ENCODE measurements around the gene SPATA16. TPM values are rescaled to one million over a fixed set of nuclear protein-coding genes. Genes with fewer than 3 reads are reported as not detected.
A peak's percentile ranks its signal among the peaks of the same experiment; 100 is the strongest.

SPATA16 gene
- total and polyA plus RNA-seq, 2 of the 13 experiments (the other 11 are each of a cell fraction or from before 2014, with no cell fraction given): not detected

DNA sequence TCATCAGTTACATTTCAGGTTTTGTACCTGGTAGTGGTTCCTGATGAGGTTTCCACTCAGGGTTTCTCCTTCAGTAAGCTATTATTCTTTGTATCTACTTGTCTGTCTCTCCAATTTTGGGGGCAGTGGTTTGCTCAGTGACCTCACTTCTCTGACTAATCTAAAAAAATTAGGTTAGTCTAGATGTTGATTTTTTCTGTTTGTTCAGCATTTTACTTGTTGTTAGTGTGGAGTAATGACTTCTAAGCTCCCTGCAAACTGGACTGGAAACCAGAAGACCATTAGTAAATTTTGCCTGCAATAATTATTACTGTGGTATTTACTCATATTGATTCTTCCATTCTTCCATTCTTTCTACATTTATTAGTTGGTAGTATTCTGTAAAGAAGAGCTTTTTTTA, 139.4 kb downstream of the SPATA16 start (continued):
- TF ChIP-seq KMT2A (CRISPR knock-in tag; IDR thresholded peaks at IDR 0.05) (no peak), MAFK (conservative IDR thresholded peaks at IDR 0.05 in 1 of 2, IDR thresholded peaks at IDR 0.05 in 1 of 2; ENCODE audit: low read length in 2 of 2) (peak; percentile 55 to 57)
- TF ChIP-seq, protein P1, sequence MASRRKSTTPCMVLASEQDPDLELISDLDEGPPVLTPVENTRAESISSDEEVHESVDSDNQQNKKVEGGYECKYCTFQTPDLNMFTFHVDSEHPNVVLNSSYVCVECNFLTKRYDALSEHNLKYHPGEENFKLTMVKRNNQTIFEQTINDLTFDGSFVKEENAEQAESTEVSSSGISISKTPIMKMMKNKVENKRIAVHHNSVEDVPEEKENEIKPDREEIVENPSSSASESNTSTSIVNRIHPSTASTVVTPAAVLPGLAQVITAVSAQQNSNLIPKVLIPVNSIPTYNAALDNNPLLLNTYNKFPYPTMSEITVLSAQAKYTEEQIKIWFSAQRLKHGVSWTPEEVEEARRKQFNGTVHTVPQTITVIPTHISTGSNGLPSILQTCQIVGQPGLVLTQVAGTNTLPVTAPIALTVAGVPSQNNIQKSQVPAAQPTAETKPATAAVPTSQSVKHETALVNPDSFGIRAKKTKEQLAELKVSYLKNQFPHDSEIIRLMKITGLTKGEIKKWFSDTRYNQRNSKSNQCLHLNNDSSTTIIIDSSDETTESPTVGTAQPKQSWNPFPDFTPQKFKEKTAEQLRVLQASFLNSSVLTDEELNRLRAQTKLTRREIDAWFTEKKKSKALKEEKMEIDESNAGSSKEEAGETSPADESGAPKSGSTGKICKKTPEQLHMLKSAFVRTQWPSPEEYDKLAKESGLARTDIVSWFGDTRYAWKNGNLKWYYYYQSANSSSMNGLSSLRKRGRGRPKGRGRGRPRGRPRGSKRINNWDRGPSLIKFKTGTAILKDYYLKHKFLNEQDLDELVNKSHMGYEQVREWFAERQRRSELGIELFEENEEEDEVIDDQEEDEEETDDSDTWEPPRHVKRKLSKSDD (CRISPR knock-in tag; IDR thresholded peaks at IDR 0.05; ENCODE audit: low read depth): no peak

DNA sequence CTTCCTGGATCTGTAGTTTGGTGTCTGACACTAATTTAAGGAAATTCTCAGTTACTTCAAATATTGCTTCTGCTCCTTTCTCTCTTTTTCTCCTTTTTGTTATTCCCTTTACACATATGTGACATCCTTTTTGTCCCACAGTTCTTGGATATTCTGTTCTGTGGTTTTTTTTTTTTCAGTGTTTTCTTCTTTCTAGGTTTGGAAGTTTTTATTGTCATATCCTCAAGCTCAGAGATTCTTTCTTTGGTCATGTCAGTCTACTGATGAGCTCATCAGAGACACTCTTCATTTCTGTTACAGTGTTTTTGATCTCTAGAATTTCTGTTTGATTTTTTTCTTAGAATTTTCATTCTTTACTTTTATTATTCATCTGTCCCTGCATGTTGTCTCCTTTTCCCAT, 140.5 kb downstream of the SPATA16 start:
- no peak overlapping the region for H3K9ac ChIP-seq (ENCODE audit: insufficient read depth, low read depth, low read length)
- no TSS peak for BruUV-seq (replicated peaks)
- ATAC-seq: no peak
- in situ Hi-C loops (cut with HindIII; ENCODE audit: extremely low pct_ligation_motif_present, low pct_unique_long_range_greater_than_20kb) (no loop called here), intact Hi-C loops (cut with micrococcal nuclease; ENCODE audit: unreplicated experiment) (no loop called here)
- ChIA-PET POLR2A (no interaction called here), CTCF (ENCODE audit: low intra/inter-chr PET ratio, low total read pairs) (no interaction called here)
- H3K9me3 ChIP-seq (ENCODE audit: low read length): no peaks in the 10 kb centered on the region
- no peaks in the 10 kb centered on the region for H4K20me1 ChIP-seq (ENCODE audit: insufficient read depth, low read length)
- no peak for TF ChIP-seq KDM6A (CRISPR knock-in tag; IDR thresholded peaks at IDR 0.05; ENCODE audit: low read depth)
- no peak overlapping the region for H2AFZ ChIP-seq (ENCODE audit: low read length)
- H3K4me1 ChIP-seq (ENCODE audit: insufficient read depth, low read length): no peaks in the 10 kb centered on the region
- H3K4me3 ChIP-seq (replicated peaks in 1 of 3; ENCODE audit: insufficient read depth in 1 of 3, low read depth in 2 of 3, low read length in 3 of 3): no peak overlapping the region
- DNase-seq (ENCODE audit: low spot score): no peak
- H3K36me3 ChIP-seq (replicated peaks in 1 of 2; ENCODE audit: control insufficient read depth in 1 of 2, insufficient read depth in 2 of 2, low read length in 2 of 2): no peaks in the 10 kb centered on the region
- no peak overlapping the region for H3K4me2 ChIP-seq (ENCODE audit: low read depth, low read length)
- H3K27me3 ChIP-seq (ENCODE audit: control insufficient read depth in 1 of 2, insufficient read depth in 2 of 2, low read length in 2 of 2): no peaks in the 10 kb centered on the region
- no peaks in the 10 kb centered on the region for H3K79me2 ChIP-seq (ENCODE audit: insufficient read depth, low read length)
- no peak for FAIRE-seq
- no peak overlapping the region for H3K27ac ChIP-seq (ENCODE audit: extremely low read length, insufficient read depth, low read length)

DNA sequence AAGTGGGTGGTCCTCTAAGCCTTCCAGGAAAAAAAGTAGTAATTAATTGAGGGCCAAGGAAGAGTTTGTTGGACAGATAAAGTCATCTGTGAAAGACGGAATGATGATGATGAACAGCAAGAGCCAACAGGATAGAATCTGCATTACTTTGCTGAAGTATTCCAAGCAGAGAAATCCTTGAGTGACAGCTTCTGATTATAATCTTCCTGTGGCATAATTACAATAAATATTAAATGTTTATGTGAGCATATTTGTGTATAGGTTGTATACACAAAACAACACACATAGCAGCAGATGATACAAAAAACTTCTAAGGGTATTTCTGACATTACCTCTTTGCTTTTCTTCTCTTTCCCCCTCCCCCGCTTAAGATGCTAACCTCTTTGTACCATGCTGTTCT, 147.6 kb downstream of the SPATA16 start:
- Histone ChIP-seq H3K27ac (ENCODE audit: extremely low read length, insufficient read depth, low read length) (no peak overlapping the region), H3K4me3 (replicated peaks in 1 of 3; ENCODE audit: insufficient read depth in 1 of 3, low read depth in 2 of 3, low read length in 3 of 3) (no peak overlapping the region), H3K36me3 (replicated peaks in 1 of 2; ENCODE audit: control insufficient read depth in 1 of 2, insufficient read depth in 2 of 2, low read length in 2 of 2) (no peaks in the 10 kb centered on the region), H4K20me1 (ENCODE audit: insufficient read depth, low read length) (no peaks in the 10 kb centered on the region), H3K4me2 (ENCODE audit: low read depth, low read length) (no peak overlapping the region), H3K9me3 (ENCODE audit: low read length) (no peaks in the 10 kb centered on the region), H2AFZ (ENCODE audit: low read length) (no peak overlapping the region), H3K79me2 (ENCODE audit: insufficient read depth, low read length) (no peaks in the 10 kb centered on the region), H3K27me3 (ENCODE audit: control insufficient read depth in 1 of 2, insufficient read depth in 2 of 2, low read length in 2 of 2) (no peaks in the 10 kb centered on the region), H3K4me1 (ENCODE audit: insufficient read depth, low read length) (no peaks in the 10 kb centered on the region), H3K9ac (ENCODE audit: insufficient read depth, low read depth, low read length) (no peak overlapping the region)
- TF ChIP-seq, protein P2, sequence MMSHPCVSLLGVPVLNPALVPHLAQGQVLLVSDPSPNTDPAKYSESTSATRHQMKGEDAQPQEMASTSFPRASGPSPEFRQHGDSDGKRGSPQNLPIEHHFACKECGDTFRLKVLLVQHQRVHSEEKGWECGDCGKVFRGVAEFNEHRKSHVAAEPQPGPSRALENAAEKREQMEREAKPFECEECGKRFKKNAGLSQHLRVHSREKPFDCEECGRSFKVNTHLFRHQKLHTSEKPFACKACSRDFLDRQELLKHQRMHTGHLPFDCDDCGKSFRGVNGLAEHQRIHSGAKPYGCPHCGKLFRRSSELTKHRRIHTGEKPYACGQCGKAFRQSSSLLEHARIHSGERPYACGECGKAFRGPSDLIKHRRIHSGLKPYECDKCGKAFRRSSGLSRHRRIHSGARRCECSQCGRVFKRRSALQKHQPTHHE (CRISPR knock-in tag; IDR thresholded peaks at IDR 0.05; ENCODE audit: borderline replicate concordance): no peak
- TF ChIP-seq KLF13 (CRISPR knock-in tag; IDR thresholded peaks at IDR 0.05) (no peak), KDM5B (CRISPR knock-in tag; IDR thresholded peaks at IDR 0.05; ENCODE audit: borderline replicate concordance) (no peak), MZF1 (CRISPR knock-in tag; IDR thresholded peaks at IDR 0.05; ENCODE audit: borderline replicate concordance) (no peak), ZNF124 (CRISPR knock-in tag; IDR thresholded peaks at IDR 0.05) (no peak)
- TF ChIP-seq, protein P3, sequence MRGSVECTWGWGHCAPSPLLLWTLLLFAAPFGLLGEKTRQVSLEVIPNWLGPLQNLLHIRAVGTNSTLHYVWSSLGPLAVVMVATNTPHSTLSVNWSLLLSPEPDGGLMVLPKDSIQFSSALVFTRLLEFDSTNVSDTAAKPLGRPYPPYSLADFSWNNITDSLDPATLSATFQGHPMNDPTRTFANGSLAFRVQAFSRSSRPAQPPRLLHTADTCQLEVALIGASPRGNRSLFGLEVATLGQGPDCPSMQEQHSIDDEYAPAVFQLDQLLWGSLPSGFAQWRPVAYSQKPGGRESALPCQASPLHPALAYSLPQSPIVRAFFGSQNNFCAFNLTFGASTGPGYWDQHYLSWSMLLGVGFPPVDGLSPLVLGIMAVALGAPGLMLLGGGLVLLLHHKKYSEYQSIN (CRISPR knock-in tag; IDR thresholded peaks at IDR 0.05; ENCODE audit: borderline replicate concordance): no peak
- no peak for ATAC-seq
- DNase-seq (ENCODE audit: low spot score): no peak
- no peak for FAIRE-seq
- in situ Hi-C loops (cut with HindIII; ENCODE audit: extremely low pct_ligation_motif_present, low pct_unique_long_range_greater_than_20kb) (no loop called here), intact Hi-C loops (cut with micrococcal nuclease; ENCODE audit: unreplicated experiment) (no loop called here)
- ChIA-PET CTCF (ENCODE audit: low intra/inter-chr PET ratio, low total read pairs) (no interaction called here), POLR2A (no interaction called here)
- BruUV-seq (replicated peaks): no TSS peak
- WGBS (ENCODE audit: low lambda C conversion rate): 15% methylated on average over 2 of the region's 2 CpGs
